HG02759 (cell line): ENCODE results near the gene DOCK1.
"Not testable (repeated sequence)": the region's sequence is repeated elsewhere in the genome, so short reads cannot be mapped to it uniquely, and the experiment has no call there.

Experiments used
- ATAC-seq: cut with Tn5 transposase; IDR thresholded peaks from one replicate; pipeline ENCODE4 v1.9.1; 2021; ENCODE audit warnings: mild to moderate bottlenecking, moderate library complexity; ENCODE audit not compliant: unreplicated experiment

Gene DOCK1

DNA sequence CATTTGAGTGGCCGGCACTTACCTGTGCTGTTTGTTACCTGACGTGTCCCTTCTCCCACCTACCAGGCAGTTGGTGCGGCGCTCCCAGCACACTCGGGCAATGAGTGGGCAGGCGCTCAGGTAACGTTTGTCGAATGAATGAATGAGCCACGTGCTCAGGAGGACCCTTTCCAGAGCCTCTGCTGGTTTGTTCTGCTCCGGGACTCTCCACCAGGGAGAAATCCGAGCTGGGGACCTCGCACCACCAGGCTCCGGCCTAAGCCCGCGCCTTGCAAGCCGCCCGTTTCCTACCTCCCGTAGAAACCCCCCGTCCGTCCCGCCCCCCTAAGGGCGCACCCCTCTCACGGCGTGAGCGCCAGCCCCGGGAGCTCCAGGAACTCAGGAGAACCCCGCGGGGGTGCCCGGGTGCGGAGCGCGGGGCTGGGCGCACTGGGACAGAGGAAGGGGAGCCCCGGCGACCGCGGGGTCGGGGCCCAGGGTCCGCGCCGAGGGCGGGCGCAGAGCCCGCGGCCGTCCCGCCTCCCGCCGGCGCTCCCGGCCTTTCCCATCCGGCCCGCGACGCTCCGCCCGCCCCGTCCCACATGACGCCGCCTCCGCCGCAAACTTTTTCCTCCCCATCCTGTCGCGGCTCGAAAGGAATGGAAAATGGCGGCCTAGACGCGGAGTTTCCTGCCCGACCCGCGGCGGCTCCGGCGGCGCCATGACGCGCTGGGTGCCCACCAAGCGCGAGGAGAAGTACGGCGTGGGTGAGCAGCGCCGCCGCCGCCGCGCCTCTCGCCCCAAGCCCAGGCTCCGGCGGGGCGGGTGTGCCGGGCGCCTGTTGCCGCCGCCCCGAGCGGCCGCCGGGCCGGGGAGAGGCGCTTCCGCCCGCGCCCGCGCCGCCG lies at the start of gene DOCK1:
DOCK1 (plus strand) TSS at position 611 of the 884 bp plus-strand sequence; CDS start at position 701, 90 bp downstream.
- ATAC-seq, result no peak

DNA sequence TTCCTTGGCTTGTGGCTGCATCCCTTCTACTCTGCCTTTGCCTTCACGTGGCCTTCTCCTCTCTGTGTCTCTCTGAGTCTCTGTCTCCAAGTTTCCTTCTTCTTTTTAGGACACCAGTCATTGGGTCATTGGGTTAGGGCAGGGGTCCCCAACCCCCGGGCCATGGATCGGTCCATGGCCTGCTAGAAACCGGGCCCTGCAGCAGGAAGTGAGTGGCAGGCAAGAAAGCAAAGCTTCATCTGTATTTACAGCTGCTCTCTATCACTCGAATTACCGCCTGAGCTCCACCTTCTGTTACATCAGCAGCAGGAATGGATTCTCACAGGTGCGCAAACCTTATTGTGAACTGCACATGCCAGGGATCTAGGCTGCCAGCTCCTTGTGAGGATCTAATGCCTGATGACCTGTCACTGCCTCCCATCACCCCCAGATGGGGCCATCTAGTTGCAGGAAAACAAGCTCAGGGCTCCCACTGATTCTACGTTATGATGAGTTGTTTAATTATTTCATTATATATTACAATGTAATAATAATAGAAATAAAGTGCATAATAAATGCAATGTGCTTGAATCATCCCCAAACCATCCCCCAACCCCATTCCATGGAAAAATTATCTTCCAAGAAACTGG lies 47.9 kb upstream of the DOCK1 start:
- no peak for ATAC-seq

DNA sequence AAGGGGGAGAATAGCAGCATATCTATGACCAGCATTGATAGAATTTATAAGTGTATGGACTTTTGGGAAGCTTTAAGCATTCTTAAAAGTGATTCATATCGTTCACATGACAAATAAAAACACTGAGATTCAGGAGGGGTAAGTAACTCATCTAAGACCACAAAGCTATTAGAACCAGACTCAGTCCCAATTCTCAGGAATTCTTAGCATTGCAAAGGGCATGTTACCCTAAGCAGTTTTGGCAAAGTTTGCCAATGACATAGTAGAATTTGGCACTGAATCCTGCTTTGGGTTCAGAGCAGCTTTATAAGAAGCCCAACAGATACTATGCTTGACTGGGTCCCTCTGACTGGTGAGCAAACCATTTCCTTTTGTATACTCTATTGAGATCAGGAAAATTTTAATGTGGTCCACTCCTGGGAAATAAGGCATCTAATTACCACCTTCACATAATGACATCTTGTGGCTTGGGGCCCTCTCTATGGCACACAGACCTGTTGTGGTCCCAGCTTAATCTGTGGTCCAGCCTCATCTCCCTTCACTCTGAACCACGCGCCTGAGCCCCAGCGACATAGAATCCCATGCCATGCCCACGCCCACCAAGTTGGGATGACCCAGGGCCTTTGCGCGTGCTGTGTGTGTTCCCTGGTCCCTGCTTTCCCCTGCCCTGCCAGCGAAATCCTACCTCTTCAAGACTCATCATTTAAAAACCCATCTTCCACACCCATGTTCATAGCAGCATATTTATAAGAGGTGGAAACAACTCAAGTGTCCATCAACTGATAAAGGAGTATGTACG lies 37.5 kb upstream of the DOCK1 start:
- no peak for ATAC-seq

DNA sequence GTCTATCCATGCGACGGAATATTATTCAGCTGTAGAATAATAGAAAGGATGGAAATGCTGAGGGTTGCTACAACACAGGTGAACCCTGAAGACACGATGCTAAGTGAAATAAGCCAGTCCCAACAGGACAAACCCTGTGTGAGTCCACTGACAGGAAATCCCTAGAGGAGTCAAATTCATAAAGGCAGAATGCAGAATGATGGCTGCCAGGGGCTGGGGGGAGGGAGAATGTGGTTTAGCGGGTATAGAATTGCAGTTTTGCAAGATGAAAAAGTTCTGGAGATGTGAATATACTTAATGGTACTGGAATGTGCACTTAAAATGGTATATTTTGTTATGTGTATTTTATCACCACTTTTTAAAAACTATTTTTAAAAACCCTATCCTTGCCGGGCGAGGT lies 36.9 kb upstream of the DOCK1 start:
- ATAC-seq, result no peak

DNA sequence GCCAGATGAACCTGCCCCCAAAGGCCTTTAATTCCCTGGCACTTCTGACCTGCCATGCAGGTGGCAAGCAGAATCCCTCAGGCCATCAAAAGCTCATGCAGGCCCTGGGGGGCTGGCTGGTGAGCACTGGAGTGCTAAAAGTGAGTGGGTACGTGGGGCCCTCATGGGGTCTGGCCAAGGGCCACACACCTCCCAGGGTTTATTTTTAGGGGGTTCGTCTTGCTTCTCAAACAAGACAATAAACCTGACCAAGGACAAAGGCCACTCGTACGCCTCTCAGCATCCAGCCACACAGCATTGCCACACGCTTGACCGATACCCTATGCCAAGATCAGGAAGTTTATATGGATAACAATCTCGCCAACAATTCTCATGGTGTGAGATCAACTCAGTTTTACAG lies 33.1 kb upstream of the DOCK1 start:
- ATAC-seq, result no peak

DNA sequence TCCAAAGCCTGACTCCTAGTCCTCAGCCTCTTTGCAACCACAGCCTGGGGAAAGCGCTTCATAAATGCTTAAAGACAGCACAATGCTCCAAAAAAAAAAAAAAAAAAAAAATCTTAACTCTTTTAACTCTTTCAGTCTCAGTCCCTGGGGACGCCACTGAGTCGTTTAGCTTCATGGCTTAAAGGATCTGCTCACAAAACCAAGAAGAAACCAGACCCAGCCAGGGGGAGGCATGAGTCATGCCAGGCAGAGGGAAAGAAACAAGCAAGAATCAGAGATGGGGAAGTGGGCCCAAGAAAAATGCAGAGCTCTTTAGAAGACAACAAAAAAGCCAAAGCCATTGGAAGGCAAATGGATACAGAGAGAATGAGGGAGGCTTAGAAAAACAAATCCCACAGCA lies 32.5 kb upstream of the DOCK1 start:
- no peak for ATAC-seq

DNA sequence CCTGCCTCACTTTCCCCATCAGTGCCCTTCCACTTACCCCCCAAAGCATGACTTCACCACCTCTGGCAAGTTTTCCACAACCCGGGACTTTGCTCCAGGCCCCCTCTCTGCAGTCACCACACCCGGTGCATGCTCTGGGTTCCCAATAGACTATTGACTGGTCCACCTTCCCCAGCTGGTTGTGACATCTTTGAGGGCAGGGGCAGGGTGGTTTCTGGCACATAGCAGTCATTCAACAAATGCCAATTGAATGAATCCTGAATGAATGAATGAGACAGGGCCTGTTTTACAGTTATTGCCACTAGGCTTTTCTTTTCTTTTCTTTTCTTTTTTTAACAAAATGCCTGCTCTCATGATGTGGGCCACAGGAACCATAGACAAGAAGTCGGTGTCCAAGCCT lies 28.8 kb upstream of the DOCK1 start:
- no peak for ATAC-seq

DNA sequence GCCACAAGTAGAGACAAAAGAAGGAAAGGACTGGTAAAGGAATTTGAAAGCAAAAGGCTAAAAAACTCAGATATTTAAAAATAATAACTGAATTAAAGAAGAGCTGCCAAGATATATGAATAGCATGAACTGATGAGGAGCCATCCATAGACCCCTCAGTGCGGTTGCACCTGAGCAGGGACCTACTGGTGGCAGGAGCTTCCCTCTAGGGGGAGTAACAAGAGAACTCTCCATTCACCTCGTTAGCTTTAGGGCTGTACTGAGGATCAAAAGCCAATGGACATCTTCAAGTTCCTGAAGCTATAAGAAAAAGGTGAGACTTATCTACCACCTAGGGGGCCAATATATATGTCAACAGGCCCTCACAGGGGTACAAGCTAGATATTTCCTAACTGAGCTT lies 27.8 kb upstream of the DOCK1 start:
- ATAC-seq, result no peak

DNA sequence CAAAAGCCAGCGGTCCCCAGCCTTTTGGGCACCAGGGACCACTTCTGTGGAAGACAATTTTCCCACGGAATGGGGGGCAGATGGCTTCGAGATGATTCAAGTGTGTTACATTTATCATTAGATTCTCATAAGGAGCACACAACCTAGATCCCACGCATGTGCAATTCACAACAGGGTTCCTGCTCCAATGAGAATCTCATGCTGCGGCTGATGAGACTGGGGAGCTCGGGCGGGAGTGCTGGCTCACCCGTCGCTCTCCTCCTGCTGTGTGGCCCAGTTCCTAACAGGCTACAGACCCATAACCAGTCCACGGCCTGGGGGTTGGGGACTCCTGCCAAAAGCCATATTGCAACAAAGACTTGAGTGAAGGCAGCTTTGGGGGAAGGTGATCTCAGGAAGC lies 26.6 kb upstream of the DOCK1 start:
- no peak for ATAC-seq

DNA sequence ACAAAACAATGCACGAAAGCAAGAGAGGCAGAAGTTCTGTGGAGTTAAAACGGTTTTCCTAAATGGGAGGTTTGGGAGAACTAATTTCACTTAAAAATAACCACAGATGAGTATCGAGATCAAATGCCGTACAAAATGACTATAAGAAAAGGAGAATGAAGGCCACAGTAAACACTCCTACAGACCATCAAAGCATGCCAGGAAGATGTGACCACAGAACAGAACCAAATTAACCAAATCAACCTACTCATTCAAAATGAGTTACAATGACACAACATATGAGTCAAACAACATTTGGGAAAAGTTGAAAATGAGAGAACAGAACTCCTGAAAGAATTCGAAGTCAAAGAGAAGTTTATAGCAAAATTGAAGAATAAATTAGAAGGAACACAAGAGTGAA lies 24.3 kb upstream of the DOCK1 start:
- no peak for ATAC-seq

DNA sequence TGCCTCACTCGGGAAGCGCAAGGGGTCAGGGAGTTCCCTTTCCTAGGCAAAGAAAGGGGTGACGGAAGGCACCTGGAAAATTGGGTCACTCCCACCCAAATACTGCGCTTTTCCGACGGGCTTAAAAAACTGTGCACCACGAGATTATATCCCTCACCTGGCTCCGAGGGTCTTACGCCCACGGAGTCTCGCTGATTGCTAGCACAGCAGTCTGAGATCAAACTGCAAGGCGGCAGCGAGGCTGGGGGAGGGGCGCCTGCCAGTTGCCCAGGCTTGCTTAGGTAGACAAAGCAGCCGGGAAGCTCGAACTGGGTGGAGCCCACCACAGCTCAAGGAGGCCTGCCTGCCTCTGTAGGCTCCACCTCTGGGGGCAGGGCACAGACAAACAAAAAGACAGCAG lies 23.2 kb upstream of the DOCK1 start:
- not testable (repeated sequence) for ATAC-seq

DNA sequence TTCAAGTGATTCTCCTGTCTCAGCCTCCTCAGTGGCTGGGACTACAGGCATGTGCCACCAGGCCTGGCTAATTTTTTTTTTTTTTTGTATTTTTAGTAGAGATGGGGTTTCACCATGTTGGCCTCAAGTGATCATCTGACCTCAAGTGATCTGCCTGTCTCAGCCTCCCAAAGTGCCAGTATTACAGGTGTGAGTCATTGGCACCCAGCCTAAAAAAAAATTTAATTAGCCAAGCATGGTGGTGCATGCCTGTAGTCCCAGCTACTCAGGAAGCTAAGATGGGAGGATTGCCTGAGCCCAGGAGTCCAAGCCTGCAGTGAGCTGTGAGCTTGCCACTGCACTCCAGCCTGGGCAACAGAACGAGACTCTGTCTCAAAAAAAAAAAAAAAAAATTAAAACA lies 16.8 kb upstream of the DOCK1 start:
- not testable (repeated sequence) for ATAC-seq

DNA sequence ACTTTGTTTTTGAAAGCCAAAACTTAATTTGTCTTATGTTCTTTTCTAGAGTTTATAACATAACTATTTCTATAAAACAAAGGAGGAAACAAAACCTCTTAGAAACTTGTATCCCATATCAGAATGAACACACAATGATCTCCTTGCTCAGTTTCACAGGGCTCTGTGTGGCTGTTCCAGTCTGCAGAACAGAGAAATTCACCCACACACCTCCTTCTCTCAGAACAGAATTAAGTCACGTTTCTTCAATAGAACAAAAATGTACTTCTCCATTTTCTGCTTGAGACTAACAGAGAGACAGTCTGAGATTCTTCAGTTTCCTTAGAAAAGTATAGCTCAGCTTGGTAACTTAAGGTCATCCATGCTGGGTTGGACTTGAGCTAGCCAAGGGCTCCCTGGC lies 15.8 kb upstream of the DOCK1 start:
- ATAC-seq, result no peak

DNA sequence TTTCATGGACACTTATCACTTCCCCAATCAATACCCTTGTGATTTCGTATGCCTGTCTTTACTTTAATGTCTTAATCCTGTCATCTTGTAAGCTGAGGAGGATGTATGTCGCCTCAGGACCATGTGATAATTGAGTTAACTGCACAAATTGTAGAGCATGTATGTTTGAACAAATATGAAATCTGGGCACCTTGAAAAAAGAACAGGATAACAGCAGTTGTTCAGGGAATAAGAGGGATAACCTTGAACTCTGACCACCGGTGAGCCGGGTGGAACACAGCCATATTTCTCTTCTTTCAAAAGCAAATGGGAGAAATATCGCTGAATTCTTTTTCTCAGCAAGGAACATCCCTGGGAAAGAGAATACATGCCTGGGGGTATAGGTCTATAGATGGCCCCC lies 14.4 kb upstream of the DOCK1 start:
- not testable (repeated sequence) for ATAC-seq

DNA sequence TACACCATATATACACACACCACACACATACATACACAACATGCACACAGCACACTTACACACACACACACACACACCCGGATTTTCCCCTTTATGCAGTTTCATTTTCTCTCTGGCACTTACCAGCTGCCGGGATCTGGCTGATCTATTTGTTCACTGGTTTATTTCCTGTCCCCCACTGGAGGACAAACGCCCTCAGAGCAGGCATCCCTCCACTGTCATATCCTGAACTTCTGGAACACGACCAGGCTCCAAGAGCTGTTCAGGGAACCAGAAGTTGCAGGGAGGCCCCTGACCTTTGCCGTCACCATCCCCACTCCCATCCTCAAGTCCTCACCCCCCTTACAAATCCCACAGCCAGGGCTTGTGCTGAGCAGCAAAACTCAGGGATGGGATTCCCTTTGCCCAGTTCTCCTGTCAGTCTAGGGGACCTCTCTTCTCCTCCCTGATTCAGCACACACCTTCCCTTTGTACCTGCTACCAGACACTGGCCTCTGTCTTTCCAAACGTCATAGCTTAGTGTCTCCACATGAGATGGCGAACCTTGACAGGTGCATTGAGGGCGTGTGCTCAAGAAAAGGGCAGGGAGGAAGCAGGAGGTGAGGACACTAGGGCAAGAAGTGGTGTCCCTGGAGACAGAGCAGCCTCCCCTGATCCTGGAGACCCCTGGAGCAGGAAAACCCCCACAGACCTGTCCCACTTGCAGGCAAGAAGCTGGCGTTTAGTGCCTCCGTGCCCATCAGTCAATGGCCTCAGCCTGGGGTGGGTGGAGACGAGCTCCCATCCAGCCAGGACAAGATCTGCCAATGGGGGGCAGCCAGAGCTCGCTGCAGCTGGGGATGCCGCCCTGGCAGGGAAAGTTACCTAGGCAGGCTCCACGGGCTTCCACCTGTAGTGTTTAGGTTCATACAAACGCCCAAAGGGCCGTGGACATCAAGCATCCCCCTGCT lies 12.7 kb upstream of the DOCK1 start:
- no peak for ATAC-seq

DNA sequence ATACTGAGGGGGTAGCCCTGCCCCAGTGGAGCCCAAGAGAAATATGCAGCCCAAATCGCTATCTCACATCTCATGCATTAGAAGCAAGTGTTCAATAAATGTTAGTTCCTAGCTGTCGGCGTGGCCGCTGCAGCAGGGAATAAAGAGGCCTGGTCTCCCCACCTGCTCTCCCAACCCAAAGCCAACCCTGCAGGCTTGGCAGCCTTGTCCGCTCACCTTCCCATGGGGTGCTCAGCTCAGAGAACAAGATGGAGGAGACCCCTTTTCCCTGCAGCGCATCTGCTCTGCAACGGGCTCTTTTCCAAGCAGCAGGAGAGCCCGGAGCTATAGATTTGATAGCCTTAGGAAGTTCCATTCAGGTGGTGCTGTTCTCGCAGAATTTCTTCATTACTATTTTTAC lies 12.0 kb upstream of the DOCK1 start:
- ATAC-seq, result no peak

DNA sequence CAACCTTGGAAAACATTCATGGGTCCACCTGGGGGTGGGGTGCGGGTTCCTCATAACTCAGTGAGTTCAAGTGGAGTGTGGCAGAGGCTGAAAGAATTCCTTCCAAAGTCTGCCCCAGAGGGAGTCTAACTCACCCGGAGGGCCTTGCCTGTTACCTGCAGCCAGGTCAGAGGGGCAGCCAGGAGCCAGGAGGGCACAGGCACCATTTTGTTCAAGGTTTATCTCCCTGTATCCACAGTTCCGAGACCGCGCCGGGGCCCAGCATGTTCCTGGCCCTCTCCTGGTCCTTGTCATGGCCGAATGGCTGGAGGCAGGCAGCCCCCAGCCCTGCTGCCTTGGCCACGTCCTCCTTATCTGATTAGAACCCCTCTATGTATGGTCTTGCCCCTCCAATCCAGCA lies 11.4 kb upstream of the DOCK1 start:
- no peak for ATAC-seq

DNA sequence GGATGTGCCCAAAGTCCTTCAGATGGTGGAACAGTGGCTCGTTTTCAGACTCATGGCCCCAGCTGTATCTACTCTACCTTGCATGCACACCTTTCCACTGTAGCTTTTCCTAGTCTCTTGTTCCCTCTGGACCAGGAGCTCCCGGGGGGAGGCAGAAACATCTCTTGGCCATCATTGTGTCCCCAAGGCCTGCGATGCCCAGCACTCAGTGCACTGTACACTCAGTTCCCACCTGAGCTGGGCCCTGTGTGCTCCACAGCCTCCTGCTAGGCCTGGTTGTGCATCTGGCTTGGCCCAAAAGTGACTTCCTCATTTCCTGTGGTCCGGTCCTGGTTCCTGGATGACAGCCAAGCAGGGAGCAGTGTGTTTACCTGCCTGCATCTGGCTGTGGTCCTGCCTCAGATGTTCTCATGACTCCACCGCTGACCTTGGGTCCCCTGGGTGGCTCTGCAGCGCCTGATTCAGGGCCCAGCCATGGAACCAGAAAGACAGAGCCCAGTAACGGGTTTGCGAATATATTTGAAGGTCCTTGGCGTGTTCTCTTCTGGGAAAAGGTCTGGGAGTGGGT lies 9.9 kb upstream of the DOCK1 start:
- no peak for ATAC-seq

DNA sequence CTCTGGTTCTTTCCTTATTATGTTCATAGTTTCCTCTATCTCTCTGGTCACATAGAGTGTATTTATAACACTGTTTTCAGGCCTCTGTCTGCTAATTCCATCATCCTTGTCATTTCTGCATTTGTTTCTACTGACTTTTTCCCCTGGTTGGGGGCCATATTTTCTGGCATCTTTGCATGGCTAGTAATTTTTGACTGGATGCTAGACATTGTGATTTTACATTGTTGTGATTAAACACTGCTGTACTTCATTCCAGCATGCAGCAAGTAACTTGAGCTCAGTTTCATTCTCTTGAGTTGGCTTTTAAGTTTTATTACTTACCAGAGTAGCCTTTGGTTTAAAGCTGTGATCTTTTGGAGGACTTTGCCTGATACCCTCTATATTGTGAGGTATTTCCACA lies 6.8 kb upstream of the DOCK1 start:
- ATAC-seq, result no peak

DNA sequence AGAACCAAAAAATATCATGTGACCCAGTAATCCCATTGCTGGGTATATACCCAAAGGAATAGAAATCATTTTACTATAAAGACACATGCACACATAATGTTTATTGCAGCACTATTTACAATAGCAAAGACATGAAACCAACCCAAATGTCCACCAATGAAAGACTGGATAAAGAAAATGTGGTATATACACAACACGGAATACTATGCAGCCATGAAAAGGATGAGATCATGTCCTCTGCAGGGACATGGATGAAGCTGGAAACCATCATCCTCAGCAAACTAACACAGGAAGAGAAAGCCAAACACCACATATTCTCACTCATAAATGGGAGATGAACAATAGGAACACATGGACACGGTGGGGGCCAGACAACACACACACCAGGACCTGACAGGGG lies 5.7 kb upstream of the DOCK1 start:
- not testable (repeated sequence) for ATAC-seq
